ENCODE measurements around the gene MMP14. TPM values are rescaled to one million over a fixed set of nuclear protein-coding genes. Genes with fewer than 3 reads are reported as not detected.

The MMP14 gene
- total and polyA plus RNA-seq, 2 experiments from 2014 or later = 7.0 to 56.4 TPM

DNA sequence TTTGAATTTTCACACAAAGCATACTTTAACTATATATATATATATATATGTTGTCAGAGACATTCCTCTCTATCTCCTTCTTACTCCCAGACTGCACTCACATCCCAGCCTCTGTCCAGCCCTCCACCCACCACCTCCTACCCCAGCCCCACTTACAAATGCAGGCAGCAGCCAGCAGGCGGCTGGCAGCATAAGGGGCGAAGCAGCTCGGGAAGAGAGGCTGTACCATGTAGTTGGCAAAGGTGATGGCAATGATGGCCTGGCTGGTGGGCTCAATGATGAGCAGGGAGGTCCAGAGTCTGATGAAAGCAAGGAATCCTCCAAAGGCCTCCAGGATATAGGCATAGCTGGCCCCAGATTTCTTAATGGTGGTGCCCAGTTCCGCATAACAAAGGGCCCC is 23.6 kb upstream of the MMP14 start:
- Histone ChIP-seq H3K79me2 (replicated peaks; ENCODE audit: insufficient read depth) (no peaks in the 10 kb centered on the region), H3K27ac (ENCODE audit: low read depth) (no peak overlapping the region), H3K9me2 (ENCODE audit: insufficient read depth) (no peaks in the 10 kb centered on the region), H3K4me1 (ENCODE audit: insufficient read depth) (peaks cover 22% of the 10 kb centered on the region), H3K4me3 (no peak overlapping the region), H3K27me3 (ENCODE audit: insufficient read depth) (no peaks in the 10 kb centered on the region), H3K36me3 (ENCODE audit: insufficient read depth) (no peaks in the 10 kb centered on the region), H3F3A (replicated peaks; ENCODE audit: low read depth) (0 out of 2 replicates have a peak, but pooled peaks cover 3% of the 10 kb centered on the region), H2AFZ (no peak overlapping the region), H4K20me1 (replicated peaks; ENCODE audit: insufficient read depth) (no peaks in the 10 kb centered on the region), H3K4me2 (peak overlapping the region; percentile 61; the same call in 1 of the 2 replicates)
- H3K9me3 Mint-ChIP-seq = no peaks in the 10 kb centered on the region
- H3K36me3 Mint-ChIP-seq (ENCODE audit: low read depth) = no peaks in the 10 kb centered on the region
- H3K4me3 Mint-ChIP-seq = no peak overlapping the region
- ATAC-seq = peak; percentile 84
- peaks cover 6% of the 10 kb centered on the region for H3K27me3 Mint-ChIP-seq (ENCODE audit: insufficient read depth, low read depth, poor library complexity)
- peak; percentile 57 for DNase-seq (ENCODE audit: low spot score)
- no peak overlapping the region for H3K27ac Mint-ChIP-seq
- H3K4me1 Mint-ChIP-seq = peaks cover 30% of the 10 kb centered on the region
- TF ChIP-seq NANOG (IDR thresholded peaks at IDR 0.05; ENCODE audit: borderline replicate concordance) (no peak), EZH2 (IDR thresholded peaks at IDR 0.05; ENCODE audit: low read depth, unreplicated experiment) (no peak), POLR2AphosphoS5 (IDR thresholded peaks at IDR 0.05; ENCODE audit: low read depth) (no peak)
- TF ChIP-seq, protein P1, sequence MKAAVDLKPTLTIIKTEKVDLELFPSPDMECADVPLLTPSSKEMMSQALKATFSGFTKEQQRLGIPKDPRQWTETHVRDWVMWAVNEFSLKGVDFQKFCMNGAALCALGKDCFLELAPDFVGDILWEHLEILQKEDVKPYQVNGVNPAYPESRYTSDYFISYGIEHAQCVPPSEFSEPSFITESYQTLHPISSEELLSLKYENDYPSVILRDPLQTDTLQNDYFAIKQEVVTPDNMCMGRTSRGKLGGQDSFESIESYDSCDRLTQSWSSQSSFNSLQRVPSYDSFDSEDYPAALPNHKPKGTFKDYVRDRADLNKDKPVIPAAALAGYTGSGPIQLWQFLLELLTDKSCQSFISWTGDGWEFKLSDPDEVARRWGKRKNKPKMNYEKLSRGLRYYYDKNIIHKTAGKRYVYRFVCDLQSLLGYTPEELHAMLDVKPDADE (IDR thresholded peaks at IDR 0.05) = no peak
- TF ChIP-seq, protein P2, sequence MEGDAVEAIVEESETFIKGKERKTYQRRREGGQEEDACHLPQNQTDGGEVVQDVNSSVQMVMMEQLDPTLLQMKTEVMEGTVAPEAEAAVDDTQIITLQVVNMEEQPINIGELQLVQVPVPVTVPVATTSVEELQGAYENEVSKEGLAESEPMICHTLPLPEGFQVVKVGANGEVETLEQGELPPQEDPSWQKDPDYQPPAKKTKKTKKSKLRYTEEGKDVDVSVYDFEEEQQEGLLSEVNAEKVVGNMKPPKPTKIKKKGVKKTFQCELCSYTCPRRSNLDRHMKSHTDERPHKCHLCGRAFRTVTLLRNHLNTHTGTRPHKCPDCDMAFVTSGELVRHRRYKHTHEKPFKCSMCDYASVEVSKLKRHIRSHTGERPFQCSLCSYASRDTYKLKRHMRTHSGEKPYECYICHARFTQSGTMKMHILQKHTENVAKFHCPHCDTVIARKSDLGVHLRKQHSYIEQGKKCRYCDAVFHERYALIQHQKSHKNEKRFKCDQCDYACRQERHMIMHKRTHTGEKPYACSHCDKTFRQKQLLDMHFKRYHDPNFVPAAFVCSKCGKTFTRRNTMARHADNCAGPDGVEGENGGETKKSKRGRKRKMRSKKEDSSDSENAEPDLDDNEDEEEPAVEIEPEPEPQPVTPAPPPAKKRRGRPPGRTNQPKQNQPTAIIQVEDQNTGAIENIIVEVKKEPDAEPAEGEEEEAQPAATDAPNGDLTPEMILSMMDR (conservative IDR thresholded peaks at IDR 0.05; ENCODE audit: low read depth in 2 of 2) = peak; percentile 15 to 44; a peak in 3 of 4 replicates

DNA sequence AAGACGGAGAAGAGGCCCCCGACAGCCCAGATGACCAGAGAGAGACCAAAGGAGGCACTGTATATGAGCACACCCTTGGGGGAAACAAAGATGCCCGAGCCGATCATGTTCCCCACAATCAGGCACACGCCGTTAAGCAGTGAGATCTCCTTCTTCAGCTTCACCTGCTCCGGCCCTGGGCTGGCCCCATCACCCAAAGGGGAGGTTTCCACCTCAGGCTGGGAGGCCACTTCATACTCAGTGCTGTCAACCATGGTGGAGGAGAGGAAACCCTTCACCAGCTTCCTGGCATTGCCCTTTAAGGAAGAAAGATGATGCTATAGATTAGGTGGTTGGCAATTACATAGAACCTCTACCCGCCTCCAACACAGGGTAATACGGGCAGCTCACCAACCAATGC is 23.2 kb upstream of the MMP14 start:
- no peaks in the 10 kb centered on the region for H3K27me3 ChIP-seq (ENCODE audit: insufficient read depth)
- Mint-ChIP-seq H3K27me3 (ENCODE audit: insufficient read depth, low read depth, poor library complexity) (peaks cover 6% of the 10 kb centered on the region), H3K36me3 (ENCODE audit: low read depth) (no peaks in the 10 kb centered on the region), H3K9me3 (no peaks in the 10 kb centered on the region), H3K4me3 (no peak overlapping the region), H3K27ac (no peak overlapping the region), H3K4me1 (peaks cover 30% of the 10 kb centered on the region)
- peak overlapping the region; percentile 61; the same call in 1 of the 2 replicates for H3K4me2 ChIP-seq
- H3F3A ChIP-seq (replicated peaks; ENCODE audit: low read depth) = 0 out of 2 replicates have a peak, but pooled peaks cover 3% of the 10 kb centered on the region
- no peaks in the 10 kb centered on the region for H3K36me3 ChIP-seq (ENCODE audit: insufficient read depth)
- H3K4me3 ChIP-seq = no peak overlapping the region
- peak; percentile 19 for ATAC-seq
- H3K79me2 ChIP-seq (replicated peaks; ENCODE audit: insufficient read depth) = no peaks in the 10 kb centered on the region
- H2AFZ ChIP-seq = no peak overlapping the region
- H3K9me2 ChIP-seq (ENCODE audit: insufficient read depth) = no peaks in the 10 kb centered on the region
- no peaks in the 10 kb centered on the region for H4K20me1 ChIP-seq (replicated peaks; ENCODE audit: insufficient read depth)
- no peak overlapping the region for H3K27ac ChIP-seq (ENCODE audit: low read depth)
- TF ChIP-seq JUNB (IDR thresholded peaks at IDR 0.05; ENCODE audit: unreplicated experiment) (no peak), NANOG (IDR thresholded peaks at IDR 0.05; ENCODE audit: borderline replicate concordance) (no peak), STAT1 (IDR thresholded peaks at IDR 0.05; ENCODE audit: unreplicated experiment) (no peak)
- TF ChIP-seq, protein P3, sequence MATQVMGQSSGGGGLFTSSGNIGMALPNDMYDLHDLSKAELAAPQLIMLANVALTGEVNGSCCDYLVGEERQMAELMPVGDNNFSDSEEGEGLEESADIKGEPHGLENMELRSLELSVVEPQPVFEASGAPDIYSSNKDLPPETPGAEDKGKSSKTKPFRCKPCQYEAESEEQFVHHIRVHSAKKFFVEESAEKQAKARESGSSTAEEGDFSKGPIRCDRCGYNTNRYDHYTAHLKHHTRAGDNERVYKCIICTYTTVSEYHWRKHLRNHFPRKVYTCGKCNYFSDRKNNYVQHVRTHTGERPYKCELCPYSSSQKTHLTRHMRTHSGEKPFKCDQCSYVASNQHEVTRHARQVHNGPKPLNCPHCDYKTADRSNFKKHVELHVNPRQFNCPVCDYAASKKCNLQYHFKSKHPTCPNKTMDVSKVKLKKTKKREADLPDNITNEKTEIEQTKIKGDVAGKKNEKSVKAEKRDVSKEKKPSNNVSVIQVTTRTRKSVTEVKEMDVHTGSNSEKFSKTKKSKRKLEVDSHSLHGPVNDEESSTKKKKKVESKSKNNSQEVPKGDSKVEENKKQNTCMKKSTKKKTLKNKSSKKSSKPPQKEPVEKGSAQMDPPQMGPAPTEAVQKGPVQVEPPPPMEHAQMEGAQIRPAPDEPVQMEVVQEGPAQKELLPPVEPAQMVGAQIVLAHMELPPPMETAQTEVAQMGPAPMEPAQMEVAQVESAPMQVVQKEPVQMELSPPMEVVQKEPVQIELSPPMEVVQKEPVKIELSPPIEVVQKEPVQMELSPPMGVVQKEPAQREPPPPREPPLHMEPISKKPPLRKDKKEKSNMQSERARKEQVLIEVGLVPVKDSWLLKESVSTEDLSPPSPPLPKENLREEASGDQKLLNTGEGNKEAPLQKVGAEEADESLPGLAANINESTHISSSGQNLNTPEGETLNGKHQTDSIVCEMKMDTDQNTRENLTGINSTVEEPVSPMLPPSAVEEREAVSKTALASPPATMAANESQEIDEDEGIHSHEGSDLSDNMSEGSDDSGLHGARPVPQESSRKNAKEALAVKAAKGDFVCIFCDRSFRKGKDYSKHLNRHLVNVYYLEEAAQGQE (IDR thresholded peaks at IDR 0.05; ENCODE audit: unreplicated experiment) = no peak
- TF ChIP-seq, protein P2 (conservative IDR thresholded peaks at IDR 0.05; ENCODE audit: low read depth in 2 of 2) = 0 out of 4 replicates have a peak, but pooled peaks of 1 of the 2 experiments have one; percentile 7
- DNase-seq (ENCODE audit: low spot score) = no peak
- peaks cover 22% of the 10 kb centered on the region for H3K4me1 ChIP-seq (ENCODE audit: insufficient read depth)

Measured in GM23338 (cell line).